ENCODE results near the gene PTPN1.

PTPN1 gene

GRCh38 chr20:50528129-50528528, 17.9 kb downstream of the PTPN1 start:
- no peaks in the 10 kb centered on the region for H3K27me3 ChIP-seq (ENCODE audit: insufficient read depth, low read length, poor library complexity, severe bottlenecking)
- peaks cover 27% of the 10 kb centered on the region for H4K20me1 ChIP-seq (ENCODE audit: insufficient read depth, low read length, poor library complexity, severe bottlenecking)
- H3K4me3 ChIP-seq (ENCODE audit: low read length, poor library complexity, severe bottlenecking): no peak overlapping the region
- TF ChIP-seq CTCF (conservative IDR thresholded peaks at IDR 0.05; ENCODE audit: low read length) (no peak), EZH2phosphoT487 (IDR thresholded peaks at IDR 0.05; ENCODE audit: borderline replicate concordance) (no peak)
- H3K9me3 ChIP-seq (ENCODE audit: insufficient read depth, low read depth, low read length): no peaks in the 10 kb centered on the region
- H3F3A ChIP-seq (ENCODE audit: low read depth): no peaks in the 10 kb centered on the region
- H2AFZ ChIP-seq (ENCODE audit: low read length): no peak overlapping the region
- no peak overlapping the region for H3K4me2 ChIP-seq (ENCODE audit: low read depth, low read length, poor library complexity, severe bottlenecking)
- H3K9me2 ChIP-seq (replicated peaks; ENCODE audit: low read depth, low read length): no peaks in the 10 kb centered on the region
- H3K36me3 ChIP-seq (ENCODE audit: insufficient read depth, low read length): no peaks in the 10 kb centered on the region; the same call in 1 of the 2 replicates
- peaks cover 32% of the 10 kb centered on the region for H3K4me1 ChIP-seq (ENCODE audit: insufficient read depth, low read length, poor library complexity, severe bottlenecking)
- H3K9ac ChIP-seq (ENCODE audit: low read depth, low read length, poor library complexity, severe bottlenecking): no peak overlapping the region
- peaks cover 94% of the 10 kb centered on the region for H3K79me2 ChIP-seq (ENCODE audit: insufficient read depth, low read length)

GRCh38 chr20:50528804-50529351, 18.7 kb downstream of the PTPN1 start:
- Histone ChIP-seq H3K36me3 (ENCODE audit: insufficient read depth, low read length) (no peaks in the 10 kb centered on the region; the same call in 1 of the 2 replicates), H3K79me2 (ENCODE audit: insufficient read depth, low read length) (peaks cover 96% of the 10 kb centered on the region), H3K9ac (ENCODE audit: low read depth, low read length, poor library complexity, severe bottlenecking) (no peak overlapping the region), H3K9me2 (replicated peaks; ENCODE audit: low read depth, low read length) (no peaks in the 10 kb centered on the region), H3K9me3 (ENCODE audit: insufficient read depth, low read depth, low read length) (no peaks in the 10 kb centered on the region), H3K4me1 (ENCODE audit: insufficient read depth, low read length, poor library complexity, severe bottlenecking) (peaks cover 25% of the 10 kb centered on the region), H3K4me3 (ENCODE audit: low read length, poor library complexity, severe bottlenecking) (no peak overlapping the region), H3K27me3 (ENCODE audit: insufficient read depth, low read length, poor library complexity, severe bottlenecking) (no peaks in the 10 kb centered on the region), H4K20me1 (ENCODE audit: insufficient read depth, low read length, poor library complexity, severe bottlenecking) (peaks cover 23% of the 10 kb centered on the region), H2AFZ (ENCODE audit: low read length) (no peak overlapping the region), H3F3A (ENCODE audit: low read depth) (no peaks in the 10 kb centered on the region), H3K4me2 (ENCODE audit: low read depth, low read length, poor library complexity, severe bottlenecking) (no peak overlapping the region)
- TF ChIP-seq CTCF (conservative IDR thresholded peaks at IDR 0.05; ENCODE audit: low read length): no peak
- no peak for TF ChIP-seq EZH2phosphoT487 (IDR thresholded peaks at IDR 0.05; ENCODE audit: borderline replicate concordance)

- Histone ChIP-seq H2AFZ (ENCODE audit: low read length) (no peak overlapping the region), H3K9me3 (ENCODE audit: insufficient read depth, low read depth, low read length) (no peaks in the 10 kb centered on the region), H4K20me1 (ENCODE audit: insufficient read depth, low read length, poor library complexity, severe bottlenecking) (peaks cover 28% of the 10 kb centered on the region), H3K9ac (ENCODE audit: low read depth, low read length, poor library complexity, severe bottlenecking) (no peak overlapping the region), H3F3A (ENCODE audit: low read depth) (no peaks in the 10 kb centered on the region), H3K36me3 (ENCODE audit: insufficient read depth, low read length) (no peaks in the 10 kb centered on the region), H3K4me3 (ENCODE audit: low read length, poor library complexity, severe bottlenecking) (no peak overlapping the region), H3K4me1 (ENCODE audit: insufficient read depth, low read length, poor library complexity, severe bottlenecking) (peaks cover 7% of the 10 kb centered on the region), H3K9me2 (replicated peaks; ENCODE audit: low read depth, low read length) (no peaks in the 10 kb centered on the region), H3K4me2 (ENCODE audit: low read depth, low read length, poor library complexity, severe bottlenecking) (no peak overlapping the region), H3K27me3 (ENCODE audit: insufficient read depth, low read length, poor library complexity, severe bottlenecking) (no peaks in the 10 kb centered on the region), H3K79me2 (ENCODE audit: insufficient read depth, low read length) (peaks cover 96% of the 10 kb centered on the region)
- TF ChIP-seq CTCF (conservative IDR thresholded peaks at IDR 0.05; ENCODE audit: low read length): no peak
- no peak for TF ChIP-seq EZH2phosphoT487 (IDR thresholded peaks at IDR 0.05; ENCODE audit: borderline replicate concordance)
Observed at GRCh38 chr20:50532221-50532620, 22.0 kb downstream of the PTPN1 start.
